LHCN-M2 (cell line): ENCODE data around the gene PIK3R5. TPM values are rescaled to one million over a fixed set of nuclear protein-coding genes. Genes with fewer than 3 reads are reported as not detected.

Experiments used
- DNase-seq: peaks from one replicate; pipeline ENCODE4 v3.0.0-alpha.2; 2012; ENCODE audit warnings: low read depth
- total RNA-seq: library from RNA; depleted of rRNA; stranded (reverse); fragments of >200 nt; gene quantifications from 2 replicates; pipeline ENCODE4 v1.2.3, GENCODE V29; 2014

PIK3R5 gene
- total RNA-seq, 1 experiment from 2014 or later = not detected

DNA sequence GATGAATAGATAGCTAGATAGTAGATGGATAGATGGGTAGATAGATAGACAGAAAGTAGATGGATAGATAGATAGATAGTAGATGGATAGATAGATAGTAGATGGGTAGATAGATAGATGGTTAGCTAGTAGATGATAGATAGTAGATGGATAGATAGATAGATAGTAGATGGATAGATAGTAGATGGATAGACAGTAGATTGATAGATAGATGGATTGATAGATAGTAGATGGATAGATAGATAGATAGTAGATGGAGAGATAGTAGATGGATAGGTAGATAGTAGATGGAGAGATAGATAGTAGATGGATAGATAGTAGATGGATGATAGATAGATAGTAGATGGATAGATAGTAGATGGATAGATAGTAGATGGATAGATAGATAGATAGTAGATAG, 40.4 kb downstream of the PIK3R5 start:
- DNase-seq = no peak

DNA sequence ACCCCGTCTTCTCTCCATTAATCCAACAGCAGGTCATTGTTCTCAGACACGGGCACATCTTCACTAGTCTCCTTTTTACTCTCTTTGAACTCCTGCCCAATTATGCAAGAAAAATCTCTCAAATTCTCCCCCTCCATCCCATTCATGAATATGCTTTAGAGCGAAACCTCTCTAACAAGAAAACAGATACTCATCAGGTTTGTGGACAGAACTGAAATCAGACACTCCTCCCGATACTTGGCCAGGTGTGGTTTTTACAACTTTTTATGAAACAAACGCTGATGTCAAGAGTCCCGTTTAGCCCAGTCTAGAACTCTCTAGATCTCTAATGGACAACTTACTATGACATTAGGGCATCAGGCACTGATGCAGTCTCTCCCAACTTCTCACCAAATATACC, 40.9 kb downstream of the PIK3R5 start:
- DNase-seq = no peak

DNA sequence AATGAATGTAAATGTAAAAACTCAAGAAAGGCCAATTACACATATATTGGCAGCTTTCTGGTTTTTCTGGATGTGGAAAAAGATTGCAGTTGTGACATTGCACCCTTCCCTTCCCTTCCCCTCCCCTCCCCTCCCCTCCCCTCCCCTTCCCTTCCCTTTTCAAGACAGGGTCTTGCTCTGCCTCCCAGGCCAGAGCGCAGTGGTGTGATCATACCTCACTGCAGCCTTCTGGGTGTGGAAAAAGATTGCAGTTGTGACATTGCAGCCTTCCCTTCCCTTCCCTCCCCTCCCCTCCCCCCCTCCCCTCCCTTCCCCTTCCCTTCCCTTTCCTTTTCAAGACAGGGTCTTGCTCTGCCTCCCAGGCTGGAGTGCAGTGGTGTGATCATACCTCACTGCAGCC, 41.7 kb downstream of the PIK3R5 start:
- DNase-seq = no peak

DNA sequence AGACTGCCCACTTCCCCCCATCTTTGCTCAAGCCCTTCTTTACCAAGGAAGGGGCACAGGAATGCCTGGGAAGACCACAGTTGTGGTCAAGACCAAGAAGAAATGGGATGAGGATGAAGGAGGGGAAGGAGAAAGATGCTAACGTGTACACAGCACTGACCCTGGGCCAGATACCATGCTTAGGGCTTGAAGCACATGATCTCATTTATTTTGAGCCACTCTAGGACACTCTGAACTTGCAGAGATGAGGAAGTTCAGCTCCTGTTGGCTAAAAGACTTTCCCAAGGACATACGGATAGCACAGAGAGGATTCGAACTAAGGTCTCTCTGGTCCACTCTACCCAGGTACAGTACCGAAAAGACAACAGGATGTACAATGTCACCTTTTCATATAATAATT, 42.6 kb downstream of the PIK3R5 start:
- no peak for DNase-seq

DNA sequence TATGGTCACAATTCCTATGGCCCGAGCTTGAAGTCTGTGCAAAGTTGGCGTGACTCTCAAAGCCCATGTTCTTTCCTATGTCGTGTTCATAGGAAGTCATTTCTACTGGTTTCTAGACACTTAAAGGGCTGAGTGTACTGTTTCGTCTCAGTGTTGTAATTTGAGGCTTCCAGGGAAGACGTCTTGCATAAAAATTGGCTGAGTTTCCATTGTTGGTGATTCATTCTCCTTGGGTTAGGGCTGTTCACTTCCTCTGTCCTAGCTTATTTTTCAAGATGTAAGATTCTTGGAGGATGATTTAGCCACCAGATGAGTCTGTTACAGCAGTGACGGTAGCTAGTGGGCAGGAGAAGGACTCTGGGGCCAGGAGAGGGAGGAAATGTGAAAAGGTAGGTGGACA, 43.1 kb downstream of the PIK3R5 start:
- DNase-seq = peak; percentile 25

DNA sequence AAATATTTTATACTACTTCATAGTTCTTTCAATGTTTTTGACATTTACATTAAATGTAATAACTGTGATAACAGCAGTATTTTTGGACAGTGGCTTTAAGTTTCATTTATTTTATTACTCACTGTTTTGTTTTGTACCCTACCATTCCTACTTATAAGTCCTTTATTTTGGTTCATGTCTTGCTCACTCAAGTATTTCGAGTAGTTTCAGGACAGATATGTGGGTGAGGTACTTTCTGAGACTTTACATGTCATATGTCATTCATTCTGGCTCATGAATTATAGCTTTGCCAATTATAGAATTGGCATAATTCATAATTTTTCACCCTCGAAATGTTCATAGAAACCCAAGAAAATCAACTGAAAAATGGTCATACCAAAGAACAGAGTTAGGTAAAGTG, 44.4 kb downstream of the PIK3R5 start:
- no peak for DNase-seq

DNA sequence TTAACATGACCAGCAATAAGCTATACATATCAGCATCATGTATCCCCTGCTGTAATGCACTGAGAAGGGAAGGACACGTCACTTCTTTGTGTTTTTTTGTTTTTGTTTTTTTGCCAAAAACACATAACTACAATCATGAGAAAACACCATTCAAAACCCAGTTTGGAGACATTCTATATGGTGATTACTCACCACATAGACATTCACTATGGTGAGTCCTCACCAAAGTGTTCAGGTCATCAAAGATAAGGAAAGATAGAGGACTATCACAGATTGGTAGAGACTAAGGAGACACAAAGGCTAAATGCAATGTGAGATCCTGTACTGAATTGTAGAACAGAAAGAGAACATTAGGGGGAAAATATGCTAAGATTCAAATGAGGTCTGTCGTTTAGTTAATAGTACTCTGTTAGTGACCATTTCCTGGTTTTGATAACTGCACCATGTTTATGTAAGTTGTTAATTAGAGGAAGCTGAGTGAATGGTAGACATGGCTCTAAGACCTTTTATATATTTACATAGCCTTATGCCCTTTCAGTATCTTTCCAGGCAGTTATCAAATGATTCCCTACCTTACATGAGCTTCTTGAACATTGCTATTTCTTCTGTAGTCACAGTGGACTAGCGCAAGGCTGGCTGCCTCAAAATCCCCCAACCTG, 46.6 kb downstream of the PIK3R5 start:
- no peak for DNase-seq

DNA sequence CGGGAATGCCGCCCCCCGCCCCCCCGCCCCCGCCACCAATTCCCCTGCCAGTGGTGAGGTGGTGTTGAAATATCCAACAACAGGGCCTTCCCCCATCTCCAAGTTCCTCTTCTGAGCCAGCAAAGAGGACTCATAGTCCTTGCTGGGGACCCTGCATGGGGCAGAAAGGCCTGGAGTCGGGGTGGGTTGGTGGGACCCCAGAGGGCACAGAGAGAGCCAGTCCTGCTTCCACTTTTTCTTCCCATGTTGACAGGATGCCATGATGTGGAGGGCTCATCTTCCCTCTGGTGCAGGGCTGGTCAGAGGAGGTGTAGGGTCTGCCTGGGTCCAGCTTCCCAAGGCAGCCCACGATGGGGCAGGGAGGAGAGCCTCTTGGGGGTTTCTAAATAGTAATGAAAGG, 49.0 kb downstream of the PIK3R5 start:
- DNase-seq = no peak

DNA sequence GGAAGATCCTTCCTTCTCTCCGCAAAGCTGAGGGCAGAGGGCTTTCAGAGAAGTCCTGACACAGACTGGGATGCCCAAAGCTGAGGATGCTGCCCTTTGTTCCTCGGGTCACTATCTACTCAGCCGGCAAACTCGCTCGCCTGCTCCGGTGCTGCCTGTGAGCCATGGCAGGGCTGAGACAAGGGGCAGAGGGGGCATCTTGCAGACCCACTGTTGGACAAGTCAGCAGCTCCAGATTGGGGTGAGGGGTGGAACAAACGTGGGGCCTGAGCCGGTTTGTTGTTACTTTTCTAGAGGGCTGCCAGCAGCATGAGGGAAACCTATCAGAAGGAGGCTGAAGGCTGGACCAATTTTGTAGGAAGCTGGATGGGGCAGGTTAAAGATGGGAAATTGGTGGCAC, 51.0 kb downstream of the PIK3R5 start:
- DNase-seq = no peak

DNA sequence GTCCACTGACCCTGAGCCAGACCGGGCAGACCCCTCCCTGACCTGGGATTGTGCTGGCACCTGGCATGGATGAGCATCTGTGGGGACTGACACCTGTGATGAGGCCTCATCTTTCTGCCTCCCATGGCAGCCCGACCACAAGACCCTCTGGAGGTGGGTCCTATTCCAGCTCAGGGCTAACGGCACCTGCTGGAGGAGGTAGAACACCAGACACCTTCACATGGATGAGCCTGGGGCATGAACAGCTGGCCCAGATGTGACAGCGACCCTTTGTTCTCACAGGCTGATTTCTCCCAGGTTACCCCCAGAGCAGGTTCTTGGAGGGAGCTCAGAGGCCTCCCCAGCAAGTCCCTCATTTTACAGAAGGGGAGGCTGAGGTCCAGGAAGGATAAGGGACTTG, 51.6 kb downstream of the PIK3R5 start:
- no peak for DNase-seq

DNA sequence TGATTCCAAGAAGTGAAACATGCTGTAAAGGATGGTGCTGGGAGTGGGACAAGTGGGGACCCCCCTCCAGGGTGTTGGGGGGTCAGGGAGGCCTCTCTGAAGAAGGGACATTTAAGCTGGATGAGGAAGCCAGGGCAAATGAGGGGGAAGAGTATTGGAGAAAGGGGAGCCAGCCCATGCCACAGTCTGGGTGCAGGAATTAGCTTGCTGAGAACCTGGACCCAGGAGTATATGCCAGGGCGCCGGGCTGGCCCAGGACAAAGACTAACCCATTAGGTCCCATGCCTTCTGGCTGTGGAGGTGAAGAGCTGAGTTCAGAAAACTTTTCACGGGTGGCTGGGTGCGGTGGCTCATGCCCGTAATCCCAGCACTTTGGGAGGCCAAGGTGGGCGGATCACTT, 52.4 kb downstream of the PIK3R5 start:
- DNase-seq = no peak

DNA sequence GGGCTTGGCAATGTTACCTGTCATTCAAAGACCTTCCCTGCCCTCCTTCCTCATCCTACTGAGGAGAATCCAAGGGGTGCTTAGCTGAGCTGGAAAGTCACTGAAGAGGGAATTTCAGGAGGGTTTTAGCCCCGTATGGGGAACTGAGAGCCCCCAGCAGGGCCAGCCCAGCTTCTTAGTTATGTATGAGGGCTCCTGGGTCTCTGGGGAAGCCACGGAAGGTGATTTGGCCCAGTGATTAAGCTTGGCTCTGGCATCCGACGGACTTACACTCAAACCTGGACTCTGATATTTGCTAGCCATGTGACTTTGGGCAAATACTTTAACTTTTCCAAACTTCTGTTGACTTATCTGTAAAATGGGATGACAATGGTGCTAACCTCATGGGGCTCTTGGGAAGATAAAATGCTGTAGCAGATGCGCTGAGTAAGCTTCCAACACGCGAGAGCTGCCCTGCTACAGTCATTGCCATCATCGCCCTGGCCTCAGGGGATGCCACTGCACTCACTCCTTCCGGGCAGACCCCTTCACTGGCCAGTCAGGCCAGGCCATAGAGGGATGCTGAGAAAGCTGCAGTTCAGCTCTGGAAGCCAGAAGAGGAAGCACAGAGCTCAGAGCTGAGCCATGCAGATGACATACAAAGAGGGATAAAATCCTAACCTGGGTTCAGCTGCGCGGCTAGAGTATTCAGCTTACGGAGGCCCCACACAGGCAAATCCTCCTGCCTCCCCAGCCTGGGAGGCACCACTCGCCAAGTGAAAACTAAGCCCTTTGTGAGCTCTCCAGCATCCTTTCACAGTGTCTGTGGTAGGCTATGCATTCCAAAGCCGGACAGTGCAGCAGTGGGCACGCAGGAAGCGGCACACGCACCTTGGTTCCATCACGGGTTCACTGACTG, 53.2 kb downstream of the PIK3R5 start:
- no peak for DNase-seq

DNA sequence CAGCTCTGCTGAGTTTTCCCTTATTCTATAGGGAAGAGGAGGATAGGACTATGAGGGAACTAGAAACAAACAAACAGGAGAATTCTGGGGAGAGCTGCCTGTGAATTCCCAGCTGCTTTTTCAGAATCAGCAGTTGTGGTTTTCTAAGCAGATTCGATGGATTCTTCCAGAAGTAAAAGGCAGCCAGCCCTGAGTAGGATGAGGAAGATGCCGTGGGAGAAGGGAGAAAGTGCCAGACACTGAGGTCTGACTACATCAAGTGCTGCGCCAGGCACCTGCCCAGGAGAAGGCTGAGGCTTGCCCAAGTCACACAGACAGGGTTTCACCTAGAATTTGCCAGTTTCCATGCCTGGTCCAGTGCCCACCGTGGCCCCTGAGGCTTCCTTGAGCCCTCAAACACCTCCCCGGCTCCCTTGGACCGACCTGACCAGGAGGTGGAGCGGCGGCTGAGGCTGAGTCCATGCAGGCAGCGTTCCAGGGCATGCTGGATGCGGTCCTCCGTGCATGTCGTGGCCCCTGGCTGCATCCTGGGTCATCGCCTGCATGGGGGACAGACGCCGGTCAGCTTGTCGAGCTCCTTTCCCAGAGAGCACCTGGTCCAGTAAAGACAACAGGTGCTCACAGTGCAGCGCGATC, 54.4 kb downstream of the PIK3R5 start:
- DNase-seq = no peak

DNA sequence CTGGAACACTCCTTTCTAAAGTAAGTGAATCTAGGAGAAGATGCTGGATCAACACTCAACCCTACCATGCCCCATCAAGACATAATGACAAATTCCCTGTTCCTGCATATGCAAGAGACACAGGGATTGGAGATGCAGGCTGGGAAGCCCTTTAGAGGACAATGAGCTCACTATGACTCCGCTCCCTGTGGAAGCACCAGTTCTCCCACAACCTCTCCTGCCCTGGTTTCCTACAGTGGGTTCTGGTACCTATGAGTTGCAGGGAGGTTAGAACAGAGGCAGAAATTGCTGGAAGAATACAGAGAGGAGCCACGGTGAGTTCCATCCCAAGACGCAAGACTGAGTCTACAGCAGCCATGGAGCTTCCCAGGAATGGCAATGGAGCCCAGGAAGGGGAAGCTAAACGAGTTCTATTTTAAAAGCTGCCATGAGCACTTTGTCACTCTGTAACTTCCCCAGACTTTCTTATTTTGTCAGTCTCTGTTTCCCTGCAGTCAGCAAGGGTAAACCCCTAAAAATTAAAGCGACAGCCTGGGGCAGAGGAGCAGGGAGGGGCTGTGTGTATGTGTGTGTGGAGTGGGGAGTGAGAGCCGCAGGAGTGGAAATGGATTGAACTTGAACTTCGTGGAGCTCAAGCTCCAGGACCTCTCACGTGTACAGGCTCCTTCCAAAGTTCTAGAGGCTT, 55.8 kb downstream of the PIK3R5 start:
- no peak for DNase-seq

DNA sequence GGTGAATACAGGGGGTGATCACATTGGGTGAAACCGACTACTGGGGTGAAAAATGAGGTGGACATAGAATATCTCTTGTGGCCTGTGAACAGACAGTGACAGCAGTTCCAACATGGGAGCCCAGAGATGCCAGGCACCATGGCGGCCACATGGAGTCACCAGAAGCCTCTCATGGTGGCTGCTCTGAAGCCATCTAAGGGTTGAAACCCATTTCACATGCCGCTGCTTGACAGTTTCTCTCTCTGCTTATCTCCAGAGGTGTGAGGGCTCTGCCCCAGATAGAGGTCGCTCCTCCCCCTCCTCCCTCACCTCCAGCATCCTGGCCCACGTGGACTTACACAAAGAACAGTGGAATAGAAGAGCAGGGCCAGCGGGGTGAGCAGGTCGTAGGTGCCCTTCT, 60.2 kb downstream of the PIK3R5 start:
- no peak for DNase-seq

DNA sequence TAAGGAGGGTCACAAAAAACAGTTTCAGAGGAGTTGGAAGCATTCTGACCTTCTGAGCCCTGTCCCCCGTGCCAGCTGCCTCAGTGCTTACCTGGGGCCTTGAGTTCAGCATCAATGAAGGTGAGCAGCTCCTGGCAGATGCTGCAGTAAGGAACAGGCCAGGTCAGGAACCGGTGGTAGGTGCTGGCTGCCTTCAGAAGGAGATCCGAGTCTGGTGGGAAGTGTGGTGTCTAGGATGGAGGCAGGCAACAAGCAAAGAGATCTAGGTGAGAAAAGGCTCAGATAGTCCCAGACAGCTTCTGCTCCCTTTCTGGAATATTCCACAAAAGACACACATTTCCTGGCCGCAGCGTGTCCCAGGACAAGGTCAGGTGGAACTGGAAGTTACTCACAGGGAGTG, 60.8 kb downstream of the PIK3R5 start:
- no peak for DNase-seq

DNA sequence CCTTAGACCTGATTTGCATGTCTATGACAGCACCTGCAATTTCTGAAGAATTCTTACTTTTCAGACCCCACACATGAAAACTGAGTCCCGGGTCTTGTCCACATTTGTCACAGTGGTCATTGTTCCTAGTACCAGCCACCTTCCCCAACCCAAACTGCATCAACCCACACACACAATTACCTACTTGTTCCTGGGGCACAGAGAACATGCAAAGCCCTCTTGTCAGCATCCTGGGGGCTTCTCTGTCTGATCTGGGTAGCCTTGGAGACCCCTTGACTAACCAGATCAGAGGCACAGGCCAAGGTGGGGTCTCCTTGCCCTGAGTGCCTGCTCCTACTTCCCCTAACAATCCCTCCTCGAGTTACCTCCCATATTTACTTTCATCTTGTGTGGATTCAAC, 61.3 kb downstream of the PIK3R5 start:
- DNase-seq = no peak

DNA sequence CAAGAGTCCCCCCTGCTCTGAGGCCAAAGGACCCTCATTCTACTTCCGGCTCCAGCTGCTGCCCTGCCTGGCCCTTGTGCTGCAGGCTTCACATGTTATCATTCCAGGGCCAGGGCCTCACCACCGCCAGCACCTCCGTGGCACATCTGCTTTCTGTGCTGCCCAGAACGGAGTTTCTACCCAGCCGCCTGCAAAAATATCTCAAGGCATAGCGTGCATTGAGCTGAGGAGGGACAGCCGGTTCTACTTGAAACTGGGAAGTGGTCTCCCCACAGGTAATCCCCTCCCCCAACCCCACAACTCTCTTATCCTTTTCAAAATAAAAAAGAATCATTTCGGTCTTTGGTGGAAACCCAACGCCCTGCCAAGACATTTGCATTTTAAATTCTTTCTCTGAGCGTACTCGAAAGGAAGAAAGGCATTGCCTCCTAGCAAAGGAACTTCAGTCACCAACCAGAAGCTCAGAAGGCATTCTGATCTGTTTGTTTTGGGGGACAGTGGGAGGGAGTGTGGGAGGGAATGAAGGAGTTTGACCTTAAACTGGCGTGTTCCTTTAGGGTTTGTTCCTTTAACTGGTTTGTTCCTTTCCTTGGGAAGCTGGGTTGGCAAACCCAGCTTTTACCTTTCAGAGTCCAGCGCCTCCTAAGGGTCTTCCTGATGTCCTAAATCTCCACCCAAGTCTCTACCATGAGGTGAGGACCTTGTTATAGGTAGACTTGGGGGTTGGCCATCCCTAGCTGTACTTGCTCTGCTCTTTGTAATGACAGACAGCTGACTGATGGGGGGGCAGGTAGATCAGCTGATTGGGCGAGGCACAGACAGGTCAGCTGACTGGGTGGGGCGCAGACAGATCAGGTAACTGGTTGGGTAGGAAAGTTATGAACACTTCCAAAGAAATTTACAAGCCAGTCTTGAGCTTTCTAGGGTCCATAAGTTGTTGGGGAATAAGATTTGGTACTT, 64.6 kb downstream of the PIK3R5 start:
- DNase-seq = no peak

DNA sequence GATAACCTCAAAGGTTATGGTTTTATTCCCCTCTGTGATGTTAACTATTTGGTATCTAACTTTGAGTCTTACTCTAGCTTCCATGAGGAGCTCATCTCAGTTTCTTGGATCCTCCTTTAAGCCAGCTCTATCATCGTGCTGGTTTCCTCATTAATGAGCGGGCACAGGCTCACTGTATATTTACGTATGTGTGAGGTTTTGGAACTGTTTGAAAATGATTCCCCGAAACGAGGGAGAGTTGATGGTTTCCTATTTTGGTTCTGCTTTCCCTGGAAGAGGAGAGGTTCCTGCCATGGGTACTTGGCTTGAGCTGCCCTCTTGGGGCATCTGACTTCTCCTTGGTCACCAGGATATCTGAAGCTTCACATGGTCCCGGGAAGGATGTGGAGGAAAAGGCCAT, 65.3 kb downstream of the PIK3R5 start:
- DNase-seq = no peak

DNA sequence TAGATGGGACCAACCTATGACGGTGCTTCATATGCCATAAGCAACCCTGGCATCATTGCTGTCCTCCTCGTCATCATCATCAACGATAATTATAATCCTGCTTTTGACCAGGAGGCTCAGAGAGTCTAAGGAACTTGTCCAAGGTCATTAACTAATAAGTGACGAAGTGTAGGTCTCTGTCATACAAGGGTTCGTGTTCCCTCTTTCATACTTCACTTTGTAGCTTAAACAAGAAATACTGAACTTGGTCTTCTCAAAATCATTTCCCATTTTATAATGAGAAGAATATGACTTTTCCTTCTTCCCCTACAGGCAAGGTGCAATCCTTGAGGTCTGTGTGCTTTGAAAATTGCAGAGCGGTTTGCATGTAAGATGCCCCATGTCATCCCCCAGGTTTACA, 66.9 kb downstream of the PIK3R5 start:
- no peak for DNase-seq

DNA sequence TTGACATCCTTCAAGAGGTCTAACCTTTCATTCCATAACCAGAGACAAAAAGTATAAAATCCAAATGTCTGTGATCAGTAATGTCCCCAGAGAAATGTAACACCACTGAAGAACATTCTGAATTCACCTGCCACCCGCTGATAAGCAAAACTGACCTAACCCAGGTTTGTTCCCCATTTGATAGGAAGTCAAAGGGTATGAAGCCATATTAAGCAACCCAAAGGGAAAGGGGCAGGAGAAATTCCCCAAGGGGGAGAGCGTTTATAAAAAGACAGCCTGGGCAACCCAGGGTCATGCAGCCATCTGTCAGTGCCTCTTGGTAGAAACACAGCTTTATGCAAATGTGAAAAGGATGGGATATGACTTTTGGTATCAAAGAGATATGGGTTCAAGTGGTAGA, 67.4 kb downstream of the PIK3R5 start:
- DNase-seq = no peak
